Measurements from ENCODE around the gene TRDN.

DNA sequence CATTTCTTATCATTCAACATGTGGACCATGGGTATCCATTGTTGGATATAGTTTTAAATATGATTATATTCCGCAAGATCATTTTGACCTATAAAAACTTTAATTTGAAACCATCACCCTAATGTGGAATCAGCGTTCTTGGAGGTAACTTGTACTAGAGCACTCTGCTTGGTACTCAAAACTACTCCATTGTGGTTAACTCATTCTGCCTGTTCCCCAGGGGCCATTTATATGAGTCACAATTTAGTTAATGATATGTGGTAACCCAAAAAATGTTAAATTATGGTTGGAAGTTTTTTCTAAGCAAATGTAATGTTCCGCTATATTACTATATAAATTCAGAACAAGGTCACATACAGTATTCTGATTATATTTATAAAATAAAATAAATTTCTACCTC, 109.3 kb downstream of the TRDN start:
- TF ChIP-seq, protein P1, sequence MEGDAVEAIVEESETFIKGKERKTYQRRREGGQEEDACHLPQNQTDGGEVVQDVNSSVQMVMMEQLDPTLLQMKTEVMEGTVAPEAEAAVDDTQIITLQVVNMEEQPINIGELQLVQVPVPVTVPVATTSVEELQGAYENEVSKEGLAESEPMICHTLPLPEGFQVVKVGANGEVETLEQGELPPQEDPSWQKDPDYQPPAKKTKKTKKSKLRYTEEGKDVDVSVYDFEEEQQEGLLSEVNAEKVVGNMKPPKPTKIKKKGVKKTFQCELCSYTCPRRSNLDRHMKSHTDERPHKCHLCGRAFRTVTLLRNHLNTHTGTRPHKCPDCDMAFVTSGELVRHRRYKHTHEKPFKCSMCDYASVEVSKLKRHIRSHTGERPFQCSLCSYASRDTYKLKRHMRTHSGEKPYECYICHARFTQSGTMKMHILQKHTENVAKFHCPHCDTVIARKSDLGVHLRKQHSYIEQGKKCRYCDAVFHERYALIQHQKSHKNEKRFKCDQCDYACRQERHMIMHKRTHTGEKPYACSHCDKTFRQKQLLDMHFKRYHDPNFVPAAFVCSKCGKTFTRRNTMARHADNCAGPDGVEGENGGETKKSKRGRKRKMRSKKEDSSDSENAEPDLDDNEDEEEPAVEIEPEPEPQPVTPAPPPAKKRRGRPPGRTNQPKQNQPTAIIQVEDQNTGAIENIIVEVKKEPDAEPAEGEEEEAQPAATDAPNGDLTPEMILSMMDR (IDR thresholded peaks at IDR 0.05; ENCODE audit: low read depth, low read length, poor library complexity, severe bottlenecking) = no peak
- TF ChIP-seq EZH2phosphoT487 (IDR thresholded peaks at IDR 0.05; ENCODE audit: borderline replicate concordance, low read length) = no peak

Measured in DOHH2 (cell line).